Endothelial cell of umbilical vein (primary cell): Measurements from ENCODE around the gene TBX4. TPM values are rescaled to one million over a fixed set of nuclear protein-coding genes. Genes with fewer than 3 reads are reported as not detected.

ENCODE experiments used
- BruUV-seq: library from RNA; stranded (reverse); fragments of 400-500 nt; replicated peaks from 2 replicates; lab custom pipeline; 2021; lab: Mats Ljungman, UMichigan
- CTCF ChIA-PET: fragments of 300-600, 350-600 bp; sonication (Branson Sonifier 250); formaldehyde crosslinking; loops from one replicate; lab custom pipeline; 2021; ENCODE audit warnings: antibody characterized with exemption, inconsistent platforms; lab: Charles Lee
- POLR2A ChIA-PET: fragments of 300-600, 350-600 bp; sonication (Branson Sonifier 250); formaldehyde crosslinking; loops from one replicate; lab custom pipeline; 2021; ENCODE audit warnings: antibody characterized with exemption, inconsistent platforms; lab: Charles Lee
- DNase-seq: peaks from one replicate; pipeline ENCODE4 v3.0.0-alpha.2; 2011; ENCODE audit warnings: low read depth, low spot score
- FAIRE-seq: peaks from 2 replicates; lab custom pipeline; 2011; peaks lifted over from hg19 to GRCh38; lab: Jason Lieb, UNC
- H2AFZ ChIP-seq: 2 replicates; pipeline ENCODE4 v1.6.0; 2012; ENCODE audit warnings: low read depth, low read length, control low read depth, inconsistent platforms
- H3K27ac ChIP-seq: 2 replicates; pipeline ENCODE4 v1.5.1; 2011; ENCODE audit warnings: low read depth, mild to moderate bottlenecking, control low read depth, low read length, moderate library complexity; ENCODE audit not compliant: insufficient read depth
- H3K27me3 ChIP-seq, 2 experiments: 2 replicates each; pipeline versions ENCODE4 v1.6.0 to v1.6.1; 2011; ENCODE audit warnings: low read length in 2 of 2, mixed read lengths in 1 of 2; ENCODE audit not compliant: control insufficient read depth in 2 of 2, insufficient read depth in 2 of 2
- H3K36me3 ChIP-seq, 2 experiments: 2 replicates in 1 of 2; 3 replicates in 1 of 2; pipeline ENCODE4 v1.5.1; 2011; ENCODE audit warnings: low read length in 2 of 2, mild to moderate bottlenecking in 1 of 2, moderate library complexity in 1 of 2; ENCODE audit not compliant: control insufficient read depth in 2 of 2, insufficient read depth in 2 of 2; ENCODE audit errors: extremely low read depth in 1 of 2
- H3K4me1 ChIP-seq: 3 replicates; pipeline ENCODE4 v1.5.1; 2011; ENCODE audit warnings: mild to moderate bottlenecking, low read length; ENCODE audit not compliant: control insufficient read depth, insufficient read depth; ENCODE audit errors: extremely low read depth
- H3K4me2 ChIP-seq: 2 replicates; pipeline ENCODE4 v1.6.1; 2011; ENCODE audit warnings: low read length, control low read depth, mixed read lengths; ENCODE audit not compliant: insufficient read depth
- H3K4me3 ChIP-seq, 3 experiments: fragments of 200-600 bp in 1 of 3; sonication (generic), shearing (Covaris generic) in 1 of 3; replicated peaks in 1 of 3; 2 replicates each; pipeline ENCODE4 v1.5.1; 2011 to 2016; ENCODE audit warnings: control low read depth in 3 of 3, low read length in 3 of 3, mild to moderate bottlenecking in 2 of 3, inconsistent platforms in 1 of 3, low read depth in 1 of 3, moderate library complexity in 1 of 3; ENCODE audit not compliant: insufficient read depth in 1 of 3
- H3K79me2 ChIP-seq: 2 replicates; pipeline ENCODE4 v1.6.0; 2012; ENCODE audit warnings: low read length, inconsistent platforms; ENCODE audit not compliant: control insufficient read depth, insufficient read depth
- H3K9ac ChIP-seq: replicated peaks from 2 replicates; pipeline ENCODE3; 2011; ENCODE audit warnings: low read length, control low read depth; ENCODE audit not compliant: insufficient read depth; ENCODE audit errors: extremely low read depth
- H3K9me1 ChIP-seq: replicated peaks from 3 replicates; pipeline ENCODE4 v1.6.0; 2011; ENCODE audit warnings: mild to moderate bottlenecking, low read length; ENCODE audit not compliant: control insufficient read depth, insufficient read depth; ENCODE audit errors: extremely low read depth
- H3K9me3 ChIP-seq: replicated peaks from 2 replicates; pipeline ENCODE4 v1.5.1; 2012; ENCODE audit warnings: low read length, inconsistent platforms; ENCODE audit not compliant: control insufficient read depth, insufficient read depth
- H4K20me1 ChIP-seq: replicated peaks from 2 replicates; pipeline ENCODE3; 2011; ENCODE audit warnings: mild to moderate bottlenecking, low read length; ENCODE audit not compliant: control insufficient read depth, insufficient read depth; ENCODE audit errors: extremely low read depth
- EZH2 ChIP-seq: IDR thresholded peaks from 2 replicates; pipeline ENCODE4 v1.6.1; 2012; ENCODE audit warnings: borderline replicate concordance, low read depth, mild to moderate bottlenecking, moderate library complexity, low read length, inconsistent platforms; ENCODE audit not compliant: severe bottlenecking
- FOS ChIP-seq: IDR thresholded peaks from 2 replicates; pipeline ENCODE4 v1.6.1; 2011; ENCODE audit warnings: mild to moderate bottlenecking, low read length, moderate library complexity, borderline replicate concordance; ENCODE audit not compliant: insufficient read depth
- GATA2 ChIP-seq: IDR thresholded peaks from 2 replicates; pipeline ENCODE4 v1.7.0; 2011; ENCODE audit warnings: low read depth, mild to moderate bottlenecking, moderate library complexity, mixed read lengths, low read length; ENCODE audit not compliant: insufficient read length, insufficient read depth
- JUN ChIP-seq: IDR thresholded peaks from 2 replicates; pipeline ENCODE4 v1.6.1; 2011; ENCODE audit warnings: borderline replicate concordance, low read depth; ENCODE audit not compliant: insufficient read length, insufficient read depth
- MYC ChIP-seq: IDR thresholded peaks from one replicate; pipeline ENCODE4 v1.6.1; 2011; ENCODE audit warnings: mild to moderate bottlenecking, low read depth, low read length
- POLR2A ChIP-seq: IDR thresholded peaks from 2 replicates; pipeline ENCODE4 v1.6.1; 2012; ENCODE audit warnings: low read depth, mild to moderate bottlenecking, control low read depth, low read length
- dilution Hi-C: fragments of 300-500 bp; cut with MboI; formaldehyde crosslinking; loops from one replicate; pipeline ENCODE4 v1.15.0; 2019; ENCODE audit warnings: low sequenced_read_pairs; ENCODE audit not compliant: extremely low pct_ligation_motif_present
- intact Hi-C: fragments of 100-400 bp; cut with micrococcal nuclease; formaldehyde crosslinking; loops from one replicate; pipeline ENCODE4 v1.10.0; 2022
- polyA plus RNA-seq, 4 experiments: library from polyadenylated mRNA; depleted of rRNA in 3 of 4; stranded (reverse) in 3 of 4; unstranded in 1 of 4; fragments of >200 nt; gene quantifications; 2 replicates each; pipeline versions ENCODE4 v1.2.1 to v1.2.3, GENCODE V29; 2011 to 2012; ENCODE audit warnings: missing spikeins in 1 of 4
- total RNA-seq: library from RNA; stranded (reverse); gene quantifications from 2 replicates; pipeline ENCODE4 v1.2.3, GENCODE V29; 2021
- TF ChIP-seq, protein P1 (sequence below): IDR thresholded peaks from 2 replicates; pipeline ENCODE4 v1.6.1; 2011; ENCODE audit not compliant: insufficient read depth, insufficient read length
- TF ChIP-seq, protein P2 (sequence below), 2 donors: IDR thresholded peaks; 1 replicate in 1 of 2; 2 replicates in 1 of 2; pipeline ENCODE4 v1.5.1; 2011; ENCODE audit warnings: low read length in 2 of 2, mild to moderate bottlenecking in 2 of 2, moderate library complexity in 2 of 2, control low read depth in 1 of 2, inconsistent platforms in 1 of 2, low read depth in 1 of 2; ENCODE audit not compliant: insufficient read depth in 1 of 2; ENCODE audit errors: extremely low read depth in 1 of 2

TBX4 gene
- total and polyA plus RNA-seq, 2 donors (not counting 3 experiments of a cell fraction or from before 2014, with no cell fraction given): not detected

DNA sequence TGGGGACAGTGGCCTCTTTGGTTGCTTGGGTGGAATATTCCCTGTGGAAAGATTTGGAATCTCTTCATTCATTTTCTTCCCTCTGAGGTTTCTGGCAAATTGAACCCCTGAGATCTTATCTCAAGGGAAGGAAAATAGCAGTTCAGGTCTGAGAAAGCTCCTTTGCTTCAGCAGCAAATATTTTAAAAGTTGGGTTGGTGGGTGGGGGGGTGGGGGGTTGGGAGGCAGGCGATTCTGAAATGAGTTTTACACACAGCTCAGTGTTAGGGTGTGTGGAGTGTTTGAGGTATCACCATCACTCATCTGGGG, 45.7 kb upstream of the TBX4 start:
- no peaks in the 10 kb centered on the region for H3K9me1 ChIP-seq
- no peak for FAIRE-seq
- H3K36me3 ChIP-seq: no peaks in the 10 kb centered on the region
- dilution Hi-C loops (no loop called here), intact Hi-C loops (no loop called here)
- H3K4me1 ChIP-seq: peaks cover 10% of the 10 kb centered on the region
- H3K79me2 ChIP-seq: no peaks in the 10 kb centered on the region
- H3K9me3 ChIP-seq: no peaks in the 10 kb centered on the region
- no peak for TF ChIP-seq GATA2
- no peak for TF ChIP-seq POLR2A
- no peak for TF ChIP-seq EZH2
- TF ChIP-seq MYC: no peak
- no peaks in the 10 kb centered on the region for H4K20me1 ChIP-seq
- ChIA-PET CTCF (interaction anchor here (0.8 to 1.5 kb wide), 3 partner anchors 12 to 168 kb away, joined by 3 read pairs; no protein-coding TSS in a partner anchor), POLR2A (no interaction called here)
- no TSS peak for BruUV-seq
- DNase-seq: no peak
- H3K9ac ChIP-seq: no peak overlapping the region
- H3K4me3 ChIP-seq: no peak overlapping the region
- peaks cover 81 to 92% of the 10 kb centered on the region in 2 experiments for H3K27me3 ChIP-seq
- H3K27ac ChIP-seq: no peak overlapping the region
- H3K4me2 ChIP-seq: no peak overlapping the region
- no peak overlapping the region for H2AFZ ChIP-seq

DNA sequence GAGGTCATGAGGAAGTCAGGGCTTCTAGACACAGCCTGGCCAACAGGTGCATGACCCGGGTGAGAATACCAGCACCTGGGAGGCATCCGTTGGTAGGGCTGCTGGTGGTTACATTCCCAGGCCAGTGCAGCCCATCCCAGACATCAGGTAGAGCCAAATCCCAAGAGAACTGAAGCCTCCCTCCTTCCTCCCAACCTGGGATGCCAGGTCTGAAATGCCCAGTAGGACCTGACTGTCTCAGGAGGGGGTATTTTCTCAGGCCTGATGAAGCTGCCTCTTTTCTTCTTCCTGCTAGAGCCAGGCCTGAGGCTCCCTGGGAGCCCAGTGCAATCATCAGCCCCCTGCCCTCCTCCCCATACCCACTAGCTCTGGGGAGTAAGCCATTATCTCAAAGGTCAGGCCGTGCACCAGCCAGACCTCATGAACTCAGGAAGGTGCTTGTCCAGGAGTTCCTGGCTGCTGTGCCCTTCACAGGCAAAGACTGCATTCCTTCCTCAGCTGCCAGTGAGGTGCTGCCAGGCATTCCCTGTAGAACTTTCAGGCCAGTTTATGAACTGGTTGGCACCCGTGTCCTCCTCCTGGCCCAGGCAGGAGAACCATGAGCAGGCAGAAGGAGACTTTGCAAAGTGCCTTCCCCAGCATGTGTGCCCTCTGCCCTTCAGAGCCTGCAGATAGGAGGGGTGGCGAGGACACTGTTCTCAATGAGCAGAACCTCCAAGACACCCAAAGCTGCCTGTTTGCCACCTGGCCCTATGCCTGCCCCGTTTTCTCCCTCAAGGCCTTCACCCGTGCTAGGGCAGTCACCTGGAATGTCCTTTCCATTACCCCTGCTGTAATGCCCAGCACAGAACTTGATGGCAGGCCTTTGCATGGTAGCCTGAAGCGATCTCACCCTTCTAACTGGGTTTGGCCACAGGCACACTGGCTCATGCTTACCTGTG, 45.0 kb upstream of the TBX4 start:
- Histone ChIP-seq H3K79me2 (no peaks in the 10 kb centered on the region), H3K27me3 (peaks cover 73 to 87% of the 10 kb centered on the region in 2 experiments), H3K9me3 (no peaks in the 10 kb centered on the region), H3K4me1 (peaks cover 14% of the 10 kb centered on the region), H2AFZ (no peak overlapping the region), H3K9me1 (no peaks in the 10 kb centered on the region), H3K36me3 (no peaks in the 10 kb centered on the region), H3K4me3 (no peak overlapping the region), H4K20me1 (no peaks in the 10 kb centered on the region), H3K4me2 (no peak overlapping the region), H3K27ac (no peak overlapping the region), H3K9ac (no peak overlapping the region)
- intact Hi-C loops: no loop called here
- TF ChIP-seq MYC (no peak), EZH2 (peak; percentile 55), JUN (no peak), POLR2A (no peak), GATA2 (no peak), FOS (no peak)
- TF ChIP-seq, protein P1, sequence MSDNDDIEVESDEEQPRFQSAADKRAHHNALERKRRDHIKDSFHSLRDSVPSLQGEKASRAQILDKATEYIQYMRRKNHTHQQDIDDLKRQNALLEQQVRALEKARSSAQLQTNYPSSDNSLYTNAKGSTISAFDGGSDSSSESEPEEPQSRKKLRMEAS: no peak
- TF ChIP-seq, protein P2, sequence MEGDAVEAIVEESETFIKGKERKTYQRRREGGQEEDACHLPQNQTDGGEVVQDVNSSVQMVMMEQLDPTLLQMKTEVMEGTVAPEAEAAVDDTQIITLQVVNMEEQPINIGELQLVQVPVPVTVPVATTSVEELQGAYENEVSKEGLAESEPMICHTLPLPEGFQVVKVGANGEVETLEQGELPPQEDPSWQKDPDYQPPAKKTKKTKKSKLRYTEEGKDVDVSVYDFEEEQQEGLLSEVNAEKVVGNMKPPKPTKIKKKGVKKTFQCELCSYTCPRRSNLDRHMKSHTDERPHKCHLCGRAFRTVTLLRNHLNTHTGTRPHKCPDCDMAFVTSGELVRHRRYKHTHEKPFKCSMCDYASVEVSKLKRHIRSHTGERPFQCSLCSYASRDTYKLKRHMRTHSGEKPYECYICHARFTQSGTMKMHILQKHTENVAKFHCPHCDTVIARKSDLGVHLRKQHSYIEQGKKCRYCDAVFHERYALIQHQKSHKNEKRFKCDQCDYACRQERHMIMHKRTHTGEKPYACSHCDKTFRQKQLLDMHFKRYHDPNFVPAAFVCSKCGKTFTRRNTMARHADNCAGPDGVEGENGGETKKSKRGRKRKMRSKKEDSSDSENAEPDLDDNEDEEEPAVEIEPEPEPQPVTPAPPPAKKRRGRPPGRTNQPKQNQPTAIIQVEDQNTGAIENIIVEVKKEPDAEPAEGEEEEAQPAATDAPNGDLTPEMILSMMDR (IDR thresholded peaks at IDR 0.05; ENCODE audit: extremely low read depth in 1 of 2, insufficient read depth in 1 of 2, low read depth in 1 of 2, low read length in 2 of 2): no peak
- dilution Hi-C loops: no loop called here
- DNase-seq: no peak
- FAIRE-seq: no peak
- ChIA-PET CTCF (interaction anchor here (1.0 to 6.4 kb wide), 3 partner anchors 15 to 687 kb away, joined by 3 to 53 read pairs (median 3); no protein-coding TSS in a partner anchor), POLR2A (no interaction called here)
- BruUV-seq: no TSS peak
